RWPE2 (cell line): ENCODE results near the gene LZTR1.
"Not testable (repeated sequence)": the region's sequence is repeated elsewhere in the genome, so short reads cannot be mapped to it uniquely, and the experiment has no call there.

ENCODE experiments used
- ATAC-seq: fragments of 200-7000 bp; cut with Tn5 transposase; 3 replicates; pipeline ENCODE4 v1.9.1; 2021; ENCODE audit warnings: low read depth
- DNase-seq: peaks from one replicate; pipeline ENCODE4 v3.0.0-alpha.2; 2020; ENCODE audit warnings: low spot score
- H3K27ac ChIP-seq: fragments of 450-650 bp; 2 replicates; pipeline ENCODE4 v1.5.1; 2017; ENCODE audit warnings: mild to moderate bottlenecking; ENCODE audit not compliant: poor library complexity, severe bottlenecking
- H3K27me3 ChIP-seq: fragments of 250-450 bp; sonication (Bioruptor Pico); 2 replicates; pipeline ENCODE4 v1.5.1; 2021; ENCODE audit warnings: mild to moderate bottlenecking, moderate library complexity; ENCODE audit not compliant: insufficient read depth, poor library complexity, severe bottlenecking
- H3K36me3 ChIP-seq: fragments of 250-450 bp; sonication (Bioruptor Pico); 2 replicates; pipeline ENCODE4 v1.5.1; 2020; ENCODE audit warnings: low read depth, mild to moderate bottlenecking, moderate library complexity
- H3K4me1 ChIP-seq: fragments of 250-450 bp; sonication (Bioruptor Pico); 2 replicates; pipeline ENCODE4 v1.5.1; 2021; ENCODE audit warnings: mild to moderate bottlenecking, moderate library complexity; ENCODE audit not compliant: insufficient read depth, poor library complexity, severe bottlenecking
- H3K4me3 ChIP-seq: fragments of 250-450 bp; sonication (Bioruptor Pico); 2 replicates; pipeline ENCODE4 v1.5.1; 2021; ENCODE audit warnings: mild to moderate bottlenecking, moderate library complexity; ENCODE audit not compliant: severe bottlenecking
- H3K9me3 ChIP-seq: fragments of 250-450 bp; sonication (Bioruptor Pico); 2 replicates; pipeline ENCODE4 v1.5.1; 2021; ENCODE audit warnings: mild to moderate bottlenecking, moderate library complexity; ENCODE audit not compliant: severe bottlenecking
- CTCF ChIP-seq: fragments of 450-650 bp; IDR thresholded peaks from one replicate; pipeline ENCODE4 v1.5.1; 2017; ENCODE audit warnings: mild to moderate bottlenecking, moderate library complexity; ENCODE audit not compliant: poor library complexity, severe bottlenecking

The LZTR1 gene

GRCh38 chr22:21033895-21034294 is 51.8 kb downstream of the LZTR1 start:
- Histone ChIP-seq H3K27me3 (no peaks in the 10 kb centered on the region), H3K27ac (no peak overlapping the region), H3K36me3 (no peaks in the 10 kb centered on the region), H3K9me3 (no peaks in the 10 kb centered on the region), H3K4me3 (no peak overlapping the region), H3K4me1 (peaks cover 11% of the 10 kb centered on the region)
- no peak for TF ChIP-seq CTCF
- DNase-seq (no peak), ATAC-seq (no peak)

- Histone ChIP-seq H3K27ac (no peak overlapping the region), H3K36me3 (no peaks in the 10 kb centered on the region), H3K4me3 (no peak overlapping the region), H3K4me1 (peaks cover 11% of the 10 kb centered on the region), H3K27me3 (no peaks in the 10 kb centered on the region), H3K9me3 (peaks cover 2% of the 10 kb centered on the region)
- ATAC-seq (no peak), DNase-seq (no peak)
- no peak for TF ChIP-seq CTCF
Measured at GRCh38 chr22:21034989-21035388, 52.9 kb downstream of the LZTR1 start.

GRCh38 chr22:21038405-21038804 is 56.3 kb downstream of the LZTR1 start:
- DNase-seq (no peak), ATAC-seq (no peak)
- Histone ChIP-seq H3K36me3 (no peaks in the 10 kb centered on the region), H3K4me3 (no peak overlapping the region), H3K27ac (peak overlapping the region; percentile 62), H3K9me3 (peaks cover 2% of the 10 kb centered on the region), H3K4me1 (peaks cover 12% of the 10 kb centered on the region), H3K27me3 (no peaks in the 10 kb centered on the region)
- no peak for TF ChIP-seq CTCF

- ATAC-seq, H3K9me3 ChIP-seq, H3K27ac ChIP-seq, DNase-seq, H3K4me3 ChIP-seq, H3K27me3 ChIP-seq, H3K36me3 ChIP-seq: not testable (repeated sequence)
- peaks cover 18% of the 10 kb centered on the region for H3K4me1 ChIP-seq
Measured at GRCh38 chr22:21039158-21039557, 57.1 kb downstream of the LZTR1 start.

GRCh38 chr22:21041937-21042336 is 59.8 kb downstream of the LZTR1 start:
- no peak for DNase-seq
- Histone ChIP-seq H3K27me3 (no peaks in the 10 kb centered on the region), H3K36me3 (no peaks in the 10 kb centered on the region), H3K4me1 (peaks cover 24% of the 10 kb centered on the region), H3K27ac (no peak overlapping the region), H3K9me3 (peaks cover 2% of the 10 kb centered on the region), H3K4me3 (no peak overlapping the region)
- ATAC-seq = no peak
- TF ChIP-seq CTCF = no peak
